ENCODE results near the gene EXOSC2. TPM values are rescaled to one million over a fixed set of nuclear protein-coding genes. Genes with fewer than 3 reads are reported as not detected.

The EXOSC2 gene
- total and polyA plus RNA-seq, 2 of the 13 experiments (the other 11 are each of a cell fraction or from before 2014, with no cell fraction given) = 27.5 to 63.8 TPM

DNA sequence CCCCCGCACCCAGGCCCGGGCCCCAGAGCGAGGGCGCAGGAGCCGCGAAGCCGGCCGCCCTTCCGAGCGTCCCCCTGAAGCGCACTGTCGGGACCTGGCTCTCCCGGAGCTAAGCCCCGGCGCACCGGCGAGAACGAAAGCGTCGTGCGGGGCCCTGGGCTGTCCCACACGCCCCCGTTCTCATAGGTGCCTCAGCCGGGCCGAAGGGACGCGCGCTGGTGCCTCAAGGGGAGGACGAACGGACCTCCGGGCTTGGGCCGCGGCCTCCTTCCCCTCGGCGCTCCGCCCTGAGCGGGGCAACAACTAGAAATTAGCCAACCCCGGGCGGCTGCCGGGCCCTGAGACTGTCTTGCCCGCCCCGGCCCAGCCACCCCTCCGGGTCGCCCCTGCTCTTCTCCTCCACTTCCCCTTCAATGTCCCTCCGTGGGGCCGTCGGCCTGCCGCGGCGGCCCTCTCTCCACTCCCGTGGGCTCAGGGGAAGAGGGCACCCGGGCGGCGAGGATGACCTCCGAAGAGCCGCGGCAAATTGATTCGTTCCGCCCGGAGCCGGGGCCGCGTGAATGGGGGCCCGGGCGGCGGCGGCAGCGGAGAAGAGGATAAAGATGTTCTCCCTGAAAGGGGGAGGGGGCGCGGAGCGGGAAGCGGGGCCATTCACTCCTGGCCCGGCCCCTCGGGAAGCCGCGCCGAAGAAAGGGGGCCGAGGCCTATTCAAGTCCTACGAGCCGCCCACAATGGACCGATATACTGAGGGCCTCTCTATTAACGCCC is 32.7 kb upstream of the EXOSC2 start:
- Histone ChIP-seq H2AFZ (ENCODE audit: low read length) (no peak overlapping the region), H3K9ac (ENCODE audit: insufficient read depth, low read depth, low read length) (no peak overlapping the region), H3K79me2 (ENCODE audit: insufficient read depth, low read length) (no peaks in the 10 kb centered on the region), H3K27ac (ENCODE audit: extremely low read length, insufficient read depth, low read length) (no peak overlapping the region), H3K36me3 (replicated peaks in 1 of 2; ENCODE audit: control insufficient read depth in 1 of 2, insufficient read depth in 2 of 2, low read length in 2 of 2) (no peaks in the 10 kb centered on the region), H3K4me1 (ENCODE audit: insufficient read depth, low read length) (peaks cover 32% of the 10 kb centered on the region), H3K4me3 (replicated peaks in 1 of 3; ENCODE audit: insufficient read depth in 1 of 3, low read depth in 2 of 3, low read length in 3 of 3) (peak overlapping the region; percentile 39 to 61 (median 45); a peak in 5 of 6 replicates), H4K20me1 (ENCODE audit: insufficient read depth, low read length) (peaks cover 4% of the 10 kb centered on the region; the same call in 1 of the 2 replicates), H3K4me2 (ENCODE audit: low read depth, low read length) (peak overlapping the region; percentile 70), H3K27me3 (ENCODE audit: control insufficient read depth in 1 of 2, insufficient read depth in 2 of 2, low read length in 2 of 2) (peaks cover 22 to 93% of the 10 kb centered on the region in 2 experiments), H3K9me3 (ENCODE audit: low read length) (no peaks in the 10 kb centered on the region)
- intact Hi-C loops (cut with micrococcal nuclease; ENCODE audit: unreplicated experiment) (no loop called here), in situ Hi-C loops (cut with HindIII; ENCODE audit: extremely low pct_ligation_motif_present, low pct_unique_long_range_greater_than_20kb) (no loop called here)
- ChIA-PET CTCF (ENCODE audit: low intra/inter-chr PET ratio, low total read pairs) (no interaction called here), POLR2A (no interaction called here)
- FAIRE-seq (no peak), ATAC-seq (peak; percentile 27), DNase-seq (ENCODE audit: low spot score) (no peak)
- no TSS peak for BruUV-seq (replicated peaks)
- WGBS (ENCODE audit: low lambda C conversion rate) = 12% methylated on average over 20 of the region's 82 CpGs
- no peak for TF ChIP-seq TOPORS (CRISPR knock-in tag; IDR thresholded peaks at IDR 0.05)
- no peak for TF ChIP-seq HOXA7 (CRISPR knock-in tag; IDR thresholded peaks at IDR 0.05)
- no peak for TF ChIP-seq ZBTB1 (CRISPR knock-in tag; IDR thresholded peaks at IDR 0.05; ENCODE audit: borderline replicate concordance)
- no peak for TF ChIP-seq ZNF224 (CRISPR knock-in tag; IDR thresholded peaks at IDR 0.05)
- no peak for TF ChIP-seq MTF1 (CRISPR knock-in tag; IDR thresholded peaks at IDR 0.05)
- TF ChIP-seq, protein P1, sequence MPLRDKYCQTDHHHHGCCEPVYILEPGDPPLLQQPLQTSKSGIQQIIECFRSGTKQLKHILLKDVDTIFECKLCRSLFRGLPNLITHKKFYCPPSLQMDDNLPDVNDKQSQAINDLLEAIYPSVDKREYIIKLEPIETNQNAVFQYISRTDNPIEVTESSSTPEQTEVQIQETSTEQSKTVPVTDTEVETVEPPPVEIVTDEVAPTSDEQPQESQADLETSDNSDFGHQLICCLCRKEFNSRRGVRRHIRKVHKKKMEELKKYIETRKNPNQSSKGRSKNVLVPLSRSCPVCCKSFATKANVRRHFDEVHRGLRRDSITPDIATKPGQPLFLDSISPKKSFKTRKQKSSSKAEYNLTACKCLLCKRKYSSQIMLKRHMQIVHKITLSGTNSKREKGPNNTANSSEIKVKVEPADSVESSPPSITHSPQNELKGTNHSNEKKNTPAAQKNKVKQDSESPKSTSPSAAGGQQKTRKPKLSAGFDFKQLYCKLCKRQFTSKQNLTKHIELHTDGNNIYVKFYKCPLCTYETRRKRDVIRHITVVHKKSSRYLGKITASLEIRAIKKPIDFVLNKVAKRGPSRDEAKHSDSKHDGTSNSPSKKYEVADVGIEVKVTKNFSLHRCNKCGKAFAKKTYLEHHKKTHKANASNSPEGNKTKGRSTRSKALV (CRISPR knock-in tag; IDR thresholded peaks at IDR 0.05) = peak; percentile 54; the same call in 1 of the 2 replicates
- TF ChIP-seq, protein P2, sequence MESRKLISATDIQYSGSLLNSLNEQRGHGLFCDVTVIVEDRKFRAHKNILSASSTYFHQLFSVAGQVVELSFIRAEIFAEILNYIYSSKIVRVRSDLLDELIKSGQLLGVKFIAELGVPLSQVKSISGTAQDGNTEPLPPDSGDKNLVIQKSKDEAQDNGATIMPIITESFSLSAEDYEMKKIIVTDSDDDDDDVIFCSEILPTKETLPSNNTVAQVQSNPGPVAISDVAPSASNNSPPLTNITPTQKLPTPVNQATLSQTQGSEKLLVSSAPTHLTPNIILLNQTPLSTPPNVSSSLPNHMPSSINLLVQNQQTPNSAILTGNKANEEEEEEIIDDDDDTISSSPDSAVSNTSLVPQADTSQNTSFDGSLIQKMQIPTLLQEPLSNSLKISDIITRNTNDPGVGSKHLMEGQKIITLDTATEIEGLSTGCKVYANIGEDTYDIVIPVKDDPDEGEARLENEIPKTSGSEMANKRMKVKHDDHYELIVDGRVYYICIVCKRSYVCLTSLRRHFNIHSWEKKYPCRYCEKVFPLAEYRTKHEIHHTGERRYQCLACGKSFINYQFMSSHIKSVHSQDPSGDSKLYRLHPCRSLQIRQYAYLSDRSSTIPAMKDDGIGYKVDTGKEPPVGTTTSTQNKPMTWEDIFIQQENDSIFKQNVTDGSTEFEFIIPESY (CRISPR knock-in tag; IDR thresholded peaks at IDR 0.05) = no peak
- TF ChIP-seq ZNF782 (CRISPR knock-in tag; IDR thresholded peaks at IDR 0.05; ENCODE audit: borderline replicate concordance) = 0 out of 2 replicates have a peak, but pooled peaks have one; percentile 31
- TF ChIP-seq SALL2 (CRISPR knock-in tag; IDR thresholded peaks at IDR 0.05) = no peak
- TF ChIP-seq, protein P3, sequence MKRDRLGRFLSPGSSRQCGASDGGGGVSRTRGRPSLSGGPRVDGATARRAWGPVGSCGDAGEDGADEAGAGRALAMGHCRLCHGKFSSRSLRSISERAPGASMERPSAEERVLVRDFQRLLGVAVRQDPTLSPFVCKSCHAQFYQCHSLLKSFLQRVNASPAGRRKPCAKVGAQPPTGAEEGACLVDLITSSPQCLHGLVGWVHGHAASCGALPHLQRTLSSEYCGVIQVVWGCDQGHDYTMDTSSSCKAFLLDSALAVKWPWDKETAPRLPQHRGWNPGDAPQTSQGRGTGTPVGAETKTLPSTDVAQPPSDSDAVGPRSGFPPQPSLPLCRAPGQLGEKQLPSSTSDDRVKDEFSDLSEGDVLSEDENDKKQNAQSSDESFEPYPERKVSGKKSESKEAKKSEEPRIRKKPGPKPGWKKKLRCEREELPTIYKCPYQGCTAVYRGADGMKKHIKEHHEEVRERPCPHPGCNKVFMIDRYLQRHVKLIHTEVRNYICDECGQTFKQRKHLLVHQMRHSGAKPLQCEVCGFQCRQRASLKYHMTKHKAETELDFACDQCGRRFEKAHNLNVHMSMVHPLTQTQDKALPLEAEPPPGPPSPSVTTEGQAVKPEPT (CRISPR knock-in tag; IDR thresholded peaks at IDR 0.05; ENCODE audit: low read depth) = no peak
- no peak for TF ChIP-seq FOXK1 (CRISPR knock-in tag; IDR thresholded peaks at IDR 0.05; ENCODE audit: borderline replicate concordance, low read depth)
- TF ChIP-seq ZNF775 (CRISPR knock-in tag; IDR thresholded peaks at IDR 0.05; ENCODE audit: borderline replicate concordance) = no peak
- TF ChIP-seq ZNF629 (CRISPR knock-in tag; conservative IDR thresholded peaks at IDR 0.05) = no peak
- TF ChIP-seq HNF4A (CRISPR knock-in tag; IDR thresholded peaks at IDR 0.05) = no peak
- TF ChIP-seq ZNF3 (CRISPR knock-in tag; IDR thresholded peaks at IDR 0.05) = no peak
- TF ChIP-seq RARG (CRISPR knock-in tag; IDR thresholded peaks at IDR 0.05; ENCODE audit: low read depth) = no peak
- peak; percentile 41; the same call in 1 of the 2 replicates for TF ChIP-seq ZNF777 (CRISPR knock-in tag; IDR thresholded peaks at IDR 0.05)
